ENCODE data around the gene OR10H2. TPM values are rescaled to one million over a fixed set of nuclear protein-coding genes. Genes with fewer than 3 reads are reported as not detected.

OR10H2 gene
- total RNA-seq, 1 experiment from 2014 or later = not detected

GRCh38 chr19:15696654-15697194, 31.1 kb upstream of the OR10H2 start:
- Mint-ChIP-seq H3K27me3 (ENCODE audit: insufficient read depth, unreplicated experiment) (no peaks in the 10 kb centered on the region), H3K4me3 (ENCODE audit: unreplicated experiment) (no peak overlapping the region), H3K9me3 (ENCODE audit: unreplicated experiment) (no peaks in the 10 kb centered on the region), H3K4me1 (ENCODE audit: low read depth, unreplicated experiment) (no peaks in the 10 kb centered on the region), H3K36me3 (ENCODE audit: insufficient read depth, unreplicated experiment) (no peaks in the 10 kb centered on the region), H3K27ac (ENCODE audit: unreplicated experiment) (no peak overlapping the region)
- no peak for DNase-seq
- H3K36me3 ChIP-seq (ENCODE audit: control insufficient read depth, insufficient read depth, low read length) = no peaks in the 10 kb centered on the region
- no TSS peak for BruUV-seq (replicated peaks)
- no peak overlapping the region for H3K4me3 ChIP-seq (ENCODE audit: low read depth, low read length)
- H3K27me3 ChIP-seq (replicated peaks; ENCODE audit: control insufficient read depth, insufficient read depth, low read length) = no peaks in the 10 kb centered on the region
- ChIA-PET CTCF (no interaction called here), POLR2A (no interaction called here)
- H3K9me3 ChIP-seq = no peaks in the 10 kb centered on the region
- intact Hi-C loops (cut with micrococcal nuclease; ENCODE audit: unreplicated experiment) = no loop called here
- TF ChIP-seq CTCF (IDR thresholded peaks at IDR 0.05; ENCODE audit: insufficient read depth in 1 of 2, low read depth in 1 of 2, low read length in 1 of 2, severe bottlenecking in 1 of 2, unreplicated experiment in 1 of 2) = no peak
- H3K4me1 ChIP-seq = no peaks in the 10 kb centered on the region

- POLR2A ChIA-PET = no interaction called here
- Mint-ChIP-seq H3K27ac (ENCODE audit: unreplicated experiment) (no peak overlapping the region), H3K27me3 (ENCODE audit: insufficient read depth, unreplicated experiment) (no peaks in the 10 kb centered on the region), H3K36me3 (ENCODE audit: insufficient read depth, unreplicated experiment) (no peaks in the 10 kb centered on the region), H3K4me3 (ENCODE audit: unreplicated experiment) (no peak overlapping the region), H3K4me1 (ENCODE audit: low read depth, unreplicated experiment) (no peaks in the 10 kb centered on the region), H3K9me3 (ENCODE audit: unreplicated experiment) (no peaks in the 10 kb centered on the region)
- no peak for DNase-seq
- Histone ChIP-seq H3K27me3 (replicated peaks; ENCODE audit: control insufficient read depth, insufficient read depth, low read length) (no peaks in the 10 kb centered on the region), H3K9me3 (no peaks in the 10 kb centered on the region), H3K4me1 (no peaks in the 10 kb centered on the region), H3K4me3 (ENCODE audit: low read depth, low read length) (no peak overlapping the region), H3K36me3 (ENCODE audit: control insufficient read depth, insufficient read depth, low read length) (no peaks in the 10 kb centered on the region)
- intact Hi-C loops (cut with micrococcal nuclease; ENCODE audit: unreplicated experiment) = loop anchor here (2.0 kb wide), 1 partner anchor 73 kb away; no protein-coding TSS in a partner anchor
- no TSS peak for BruUV-seq (replicated peaks)
- TF ChIP-seq CTCF (IDR thresholded peaks at IDR 0.05; ENCODE audit: insufficient read depth in 1 of 2, low read depth in 1 of 2, low read length in 1 of 2, severe bottlenecking in 1 of 2, unreplicated experiment in 1 of 2) = no peak
- CTCF ChIA-PET = no interaction called here
These were observed 25.9 kb upstream of the OR10H2 start for GRCh38 chr19:15701757-15702533.

DNA sequence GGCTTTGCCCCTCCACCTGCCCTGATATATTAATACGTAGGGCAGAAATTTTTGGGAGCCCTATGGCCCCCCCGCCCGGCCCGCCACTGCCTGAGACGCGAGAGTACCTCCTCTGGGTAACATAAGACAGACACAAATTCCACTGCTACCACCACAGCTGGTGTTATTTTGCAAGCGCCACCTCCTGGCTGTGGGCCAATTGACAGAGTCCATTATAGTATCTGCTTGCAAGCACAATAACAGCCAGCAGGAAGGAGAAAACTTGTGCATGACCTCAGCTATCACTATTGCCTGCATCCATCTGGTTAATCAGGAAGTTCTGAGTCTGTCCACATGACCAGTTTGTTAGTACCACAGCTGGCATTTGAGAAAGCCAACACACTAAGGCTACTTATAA, 25.3 kb upstream of the OR10H2 start:
- Histone ChIP-seq H3K36me3 (ENCODE audit: control insufficient read depth, insufficient read depth, low read length) (no peaks in the 10 kb centered on the region), H3K27me3 (replicated peaks; ENCODE audit: control insufficient read depth, insufficient read depth, low read length) (no peaks in the 10 kb centered on the region), H3K4me1 (no peaks in the 10 kb centered on the region), H3K9me3 (no peaks in the 10 kb centered on the region), H3K4me3 (ENCODE audit: low read depth, low read length) (no peak overlapping the region)
- H3K4me1 Mint-ChIP-seq (ENCODE audit: low read depth, unreplicated experiment) = no peaks in the 10 kb centered on the region
- ChIA-PET CTCF (no interaction called here), POLR2A (no interaction called here)
- H3K27ac Mint-ChIP-seq (ENCODE audit: unreplicated experiment) = no peak overlapping the region
- H3K4me3 Mint-ChIP-seq (ENCODE audit: unreplicated experiment) = no peak overlapping the region
- DNase-seq = peak in 1 of 2 experiments; percentile 35
- no peaks in the 10 kb centered on the region for H3K9me3 Mint-ChIP-seq (ENCODE audit: unreplicated experiment)
- H3K27me3 Mint-ChIP-seq (ENCODE audit: insufficient read depth, unreplicated experiment) = no peaks in the 10 kb centered on the region
- BruUV-seq (replicated peaks) = no TSS peak
- peak; percentile 30 to 46 for TF ChIP-seq CTCF (IDR thresholded peaks at IDR 0.05; ENCODE audit: insufficient read depth in 1 of 2, low read depth in 1 of 2, low read length in 1 of 2, severe bottlenecking in 1 of 2, unreplicated experiment in 1 of 2)
- intact Hi-C loops (cut with micrococcal nuclease; ENCODE audit: unreplicated experiment) = loop anchor here (2.0 kb wide), 1 partner anchor 74 kb away; no protein-coding TSS in a partner anchor
- H3K36me3 Mint-ChIP-seq (ENCODE audit: insufficient read depth, unreplicated experiment) = no peaks in the 10 kb centered on the region

Measured in Caco-2 (cell line).